Measurements from ENCODE around the gene RAB3B. TPM values are rescaled to one million over a fixed set of nuclear protein-coding genes. Genes with fewer than 3 reads are reported as not detected.

RAB3B gene, protein sequence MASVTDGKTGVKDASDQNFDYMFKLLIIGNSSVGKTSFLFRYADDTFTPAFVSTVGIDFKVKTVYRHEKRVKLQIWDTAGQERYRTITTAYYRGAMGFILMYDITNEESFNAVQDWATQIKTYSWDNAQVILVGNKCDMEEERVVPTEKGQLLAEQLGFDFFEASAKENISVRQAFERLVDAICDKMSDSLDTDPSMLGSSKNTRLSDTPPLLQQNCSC
- total RNA-seq: not detected

DNA sequence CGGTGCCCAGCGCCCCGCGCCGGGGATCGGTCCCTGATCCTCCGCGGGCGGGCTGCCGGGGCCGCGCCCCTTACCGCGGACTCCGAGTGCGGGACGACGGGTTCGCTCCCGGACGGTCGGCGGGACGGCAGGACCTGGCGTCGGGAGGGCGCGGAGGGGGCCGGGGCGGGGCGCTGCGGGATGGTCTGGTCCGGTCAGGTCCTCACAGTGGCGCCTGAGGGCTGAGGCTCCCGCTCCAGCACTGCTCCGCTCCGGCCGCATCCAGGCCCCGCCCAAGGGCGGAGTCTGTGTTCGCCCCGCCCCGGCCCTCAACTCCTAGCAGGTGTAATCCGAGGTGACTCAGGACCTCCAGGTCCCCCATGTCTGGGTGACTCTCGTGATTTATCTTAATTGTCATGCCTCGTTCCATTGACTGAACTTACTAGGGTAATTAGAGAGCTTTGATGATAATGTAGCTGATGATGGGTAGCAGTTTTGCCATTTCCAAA lies at the start of gene RAB3B:
RAB3B (minus strand) TSS at position 223 of the 488 bp plus-strand sequence. CDS start 13,583 bp downstream, outside the sequence.
- H3K27ac ChIP-seq: no peak within 1 kb of the TSS
- H3K9me3 ChIP-seq: no peaks in the 10 kb centered on the region
- H3K36me3 ChIP-seq: no peaks in the 10 kb centered on the region
- intact Hi-C loops (cut with DNase I): no loop called here
- H3K4me1 ChIP-seq: no peaks in the 10 kb centered on the region
- no peaks in the 10 kb centered on the region for H3K27me3 ChIP-seq
- H3K4me3 ChIP-seq: peak within 1 kb of the TSS; percentile 52 to 64
- TF ChIP-seq, protein P1, sequence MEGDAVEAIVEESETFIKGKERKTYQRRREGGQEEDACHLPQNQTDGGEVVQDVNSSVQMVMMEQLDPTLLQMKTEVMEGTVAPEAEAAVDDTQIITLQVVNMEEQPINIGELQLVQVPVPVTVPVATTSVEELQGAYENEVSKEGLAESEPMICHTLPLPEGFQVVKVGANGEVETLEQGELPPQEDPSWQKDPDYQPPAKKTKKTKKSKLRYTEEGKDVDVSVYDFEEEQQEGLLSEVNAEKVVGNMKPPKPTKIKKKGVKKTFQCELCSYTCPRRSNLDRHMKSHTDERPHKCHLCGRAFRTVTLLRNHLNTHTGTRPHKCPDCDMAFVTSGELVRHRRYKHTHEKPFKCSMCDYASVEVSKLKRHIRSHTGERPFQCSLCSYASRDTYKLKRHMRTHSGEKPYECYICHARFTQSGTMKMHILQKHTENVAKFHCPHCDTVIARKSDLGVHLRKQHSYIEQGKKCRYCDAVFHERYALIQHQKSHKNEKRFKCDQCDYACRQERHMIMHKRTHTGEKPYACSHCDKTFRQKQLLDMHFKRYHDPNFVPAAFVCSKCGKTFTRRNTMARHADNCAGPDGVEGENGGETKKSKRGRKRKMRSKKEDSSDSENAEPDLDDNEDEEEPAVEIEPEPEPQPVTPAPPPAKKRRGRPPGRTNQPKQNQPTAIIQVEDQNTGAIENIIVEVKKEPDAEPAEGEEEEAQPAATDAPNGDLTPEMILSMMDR (IDR thresholded peaks at IDR 0.05): no peak
- DNase-seq (ENCODE audit: low spot score in 2 of 2): peak in 1 of 2 donors; percentile 67

DNA sequence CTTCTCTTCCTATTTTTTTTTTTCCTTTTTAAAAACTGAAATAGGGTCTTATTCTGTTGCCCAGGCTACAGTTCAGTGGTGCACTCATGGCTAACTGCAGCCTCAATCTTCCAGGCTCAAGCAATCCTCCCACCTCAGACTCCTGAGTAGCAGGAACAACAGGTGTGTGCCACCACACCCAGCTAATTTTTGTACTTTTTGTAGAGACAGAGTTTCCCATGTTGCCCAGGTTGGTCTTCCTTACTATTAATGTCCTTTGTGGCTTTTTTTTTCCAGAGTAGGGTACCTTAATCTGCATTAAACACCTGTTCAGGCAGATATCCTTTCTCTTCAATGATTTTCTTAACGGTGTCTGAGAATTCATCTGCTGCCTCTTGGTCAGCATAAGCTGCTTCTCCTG lies 47.4 kb upstream of the RAB3B start:
- Histone ChIP-seq H3K27me3 (no peaks in the 10 kb centered on the region), H3K36me3 (peaks cover 16 to 26% of the 10 kb centered on the region in 2 donors), H3K4me3 (no peak overlapping the region), H3K27ac (no peak overlapping the region), H3K4me1 (peaks cover 0 to 3% of the 10 kb centered on the region in 2 donors), H3K9me3 (no peaks in the 10 kb centered on the region)
- intact Hi-C loops (cut with DNase I): no loop called here
- DNase-seq (ENCODE audit: low spot score in 2 of 2): no peak
- TF ChIP-seq, protein P1 (IDR thresholded peaks at IDR 0.05): no peak

DNA sequence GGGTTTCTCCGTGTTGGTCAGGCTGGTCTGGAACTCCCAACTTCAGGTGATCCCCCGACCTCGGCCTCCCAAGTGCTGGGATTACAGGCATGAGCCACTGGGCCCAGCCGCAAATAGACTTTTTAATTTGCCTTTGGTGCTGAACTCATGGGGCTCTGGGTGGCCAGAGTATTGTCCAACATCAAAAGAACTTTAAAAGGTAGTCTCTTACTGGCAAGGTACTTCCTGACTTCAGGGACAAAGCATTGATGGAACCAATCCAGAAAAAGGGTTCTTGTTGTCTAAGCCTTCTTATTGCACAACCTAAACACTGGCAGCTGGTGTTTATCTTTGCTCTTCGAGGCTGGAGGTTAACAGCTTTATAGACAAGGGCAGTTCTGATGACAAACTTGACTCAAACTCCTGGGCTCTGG lies 46.9 kb upstream of the RAB3B start:
- no peak for DNase-seq (ENCODE audit: low spot score in 2 of 2)
- Histone ChIP-seq H3K4me3 (no peak overlapping the region), H3K36me3 (peaks cover 16 to 26% of the 10 kb centered on the region in 2 donors), H3K4me1 (peaks cover 0 to 5% of the 10 kb centered on the region in 2 donors), H3K9me3 (no peaks in the 10 kb centered on the region), H3K27ac (no peak overlapping the region), H3K27me3 (no peaks in the 10 kb centered on the region)
- intact Hi-C loops (cut with DNase I): no loop called here
- TF ChIP-seq, protein P1 (IDR thresholded peaks at IDR 0.05): no peak

DNA sequence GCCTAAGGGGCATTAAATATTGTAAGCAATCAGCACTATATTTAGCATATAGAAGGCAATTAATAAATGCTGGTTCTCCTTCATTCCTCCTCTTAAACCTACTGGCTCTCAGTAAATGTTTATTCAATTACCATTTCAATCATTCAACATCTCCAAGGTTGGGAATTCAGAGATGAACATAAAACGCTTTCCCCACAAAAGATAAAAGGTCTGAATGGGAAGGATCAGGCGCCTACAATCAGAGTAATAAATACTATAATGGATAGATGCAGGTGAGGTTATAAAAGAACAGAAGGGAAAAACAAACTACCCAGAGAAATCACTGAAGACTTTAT lies 43.5 kb upstream of the RAB3B start:
- Histone ChIP-seq H3K27ac (peak overlapping the region; percentile 88 to 95), H3K9me3 (no peaks in the 10 kb centered on the region), H3K27me3 (no peaks in the 10 kb centered on the region), H3K4me3 (peak overlapping the region in 1 of 2 donors; percentile 79), H3K4me1 (peaks cover 3 to 18% of the 10 kb centered on the region in 2 donors), H3K36me3 (peaks cover 0 to 9% of the 10 kb centered on the region in 2 donors)
- intact Hi-C loops (cut with DNase I): no loop called here
- TF ChIP-seq, protein P1 (IDR thresholded peaks at IDR 0.05): no peak
- DNase-seq (ENCODE audit: low spot score in 2 of 2): no peak

DNA sequence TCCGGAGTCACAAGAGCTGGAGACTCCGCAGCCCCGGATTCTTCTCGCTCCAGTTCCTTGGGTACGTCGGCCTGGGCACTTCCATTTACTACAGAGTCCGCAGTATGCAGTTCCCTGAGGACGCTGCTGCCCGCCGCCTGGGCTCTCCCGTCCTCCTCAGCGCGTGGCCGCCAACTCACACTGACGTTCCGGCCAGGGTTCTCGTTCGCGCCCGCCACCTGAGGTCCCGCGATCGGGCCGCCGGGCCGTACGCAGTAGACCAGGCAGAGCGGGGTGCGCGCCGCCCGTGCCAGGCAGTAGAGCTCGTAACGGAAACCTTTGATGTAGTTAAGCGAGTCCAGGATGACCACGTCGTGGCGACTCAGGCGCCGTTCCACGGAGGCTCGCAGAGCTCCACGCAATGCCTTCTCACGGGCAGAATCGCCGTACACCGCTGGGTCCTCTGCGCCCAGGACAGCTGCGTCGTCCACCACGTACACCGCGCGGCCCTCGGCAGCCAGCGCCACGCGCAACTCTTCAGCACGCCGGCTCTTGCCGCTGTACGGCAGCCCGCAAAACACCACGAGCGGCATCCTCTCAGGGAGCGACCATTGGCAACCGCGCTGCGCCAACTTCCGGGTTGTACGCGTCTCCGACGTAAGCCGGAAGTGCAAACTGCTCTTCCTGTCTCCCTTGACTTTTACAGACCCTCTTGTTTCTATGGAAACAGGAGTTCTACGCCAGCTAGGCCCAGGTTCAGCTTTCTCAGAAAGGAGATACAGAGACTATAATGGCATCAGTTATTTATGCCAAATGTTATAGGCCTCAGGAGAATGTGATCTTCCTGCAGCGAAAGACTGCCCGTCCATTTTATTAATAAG lies 42.9 kb upstream of the RAB3B start, which contains the start of gene KTI12:
KTI12 (minus strand) TSS at position 621 of the 860 bp plus-strand sequence; CDS start at position 572, 49 bp downstream.
- H3K27me3 ChIP-seq: no peaks in the 10 kb centered on the region
- peak within 1 kb of the TSS; percentile 79 to 84 for H3K4me3 ChIP-seq
- H3K36me3 ChIP-seq: peaks cover 0 to 4% of the 10 kb centered on the region in 2 donors
- peak in 1 of 2 donors; percentile 91 for DNase-seq (ENCODE audit: low spot score in 2 of 2)
- no peaks in the 10 kb centered on the region for H3K9me3 ChIP-seq
- peaks cover 3 to 18% of the 10 kb centered on the region in 2 donors for H3K4me1 ChIP-seq
- peak within 1 kb of the TSS; percentile 88 to 95 for H3K27ac ChIP-seq
- intact Hi-C loops (cut with DNase I): loop anchor here (1.0 kb wide), 1 partner anchor 23 kb away; the partner anchor contains the start of gene BTF3L4
- TF ChIP-seq, protein P1 (IDR thresholded peaks at IDR 0.05): no peak
